Measurements from ENCODE around the gene HSD17B4. TPM values are rescaled to one million over a fixed set of nuclear protein-coding genes. Genes with fewer than 3 reads are reported as not detected.
"Not testable (repeated sequence)": the region's sequence is repeated elsewhere in the genome, so short reads cannot be mapped to it uniquely, and the experiment has no call there.

Gene HSD17B4
- total RNA-seq, 2 experiments from 2014 or later: 94.3 to 111 TPM

DNA sequence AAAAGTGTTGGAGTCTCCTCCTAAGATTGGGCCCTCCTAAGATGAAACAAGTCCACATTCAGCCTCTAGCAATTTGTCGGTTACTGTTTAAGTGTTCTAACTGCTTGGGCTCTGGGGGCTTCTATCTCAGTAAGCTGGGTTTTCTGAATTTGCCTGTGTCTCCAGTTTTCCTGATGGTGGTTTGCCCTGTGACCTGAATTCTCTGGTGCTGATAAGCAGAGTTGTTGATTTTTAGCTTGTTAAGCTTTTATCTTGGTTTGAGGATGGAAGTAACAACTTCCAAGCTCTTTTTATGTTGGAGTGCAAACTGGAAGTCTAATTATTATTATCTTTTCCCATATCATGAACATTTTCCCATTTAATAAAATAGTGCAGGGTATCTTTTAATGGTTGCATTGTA is 30.9 kb downstream of the HSD17B4 start:
- CTCF ChIA-PET: interaction anchor here (1.1 to 1.5 kb wide), 3 partner anchors 13 to 48 kb away, joined by 3 to 5 read pairs (median 3); no protein-coding TSS in a partner anchor
- Mint-ChIP-seq H3K27me3 (no peaks in the 10 kb centered on the region), H3K27ac (no peak overlapping the region), H3K36me3 (ENCODE audit: low read depth) (peaks cover 21% of the 10 kb centered on the region), H3K9me3 (no peaks in the 10 kb centered on the region), H3K4me3 (no peak overlapping the region), H3K4me1 (ENCODE audit: low read depth) (peaks cover 3% of the 10 kb centered on the region)
- intact Hi-C loops (cut with micrococcal nuclease): no loop called here
- no peak for ATAC-seq
- POLR2A ChIA-PET: interaction anchor here (0.9 kb wide), 1 partner anchor 13 kb away, joined by 3 read pairs; no protein-coding TSS in a partner anchor
- TF ChIP-seq, protein P1, sequence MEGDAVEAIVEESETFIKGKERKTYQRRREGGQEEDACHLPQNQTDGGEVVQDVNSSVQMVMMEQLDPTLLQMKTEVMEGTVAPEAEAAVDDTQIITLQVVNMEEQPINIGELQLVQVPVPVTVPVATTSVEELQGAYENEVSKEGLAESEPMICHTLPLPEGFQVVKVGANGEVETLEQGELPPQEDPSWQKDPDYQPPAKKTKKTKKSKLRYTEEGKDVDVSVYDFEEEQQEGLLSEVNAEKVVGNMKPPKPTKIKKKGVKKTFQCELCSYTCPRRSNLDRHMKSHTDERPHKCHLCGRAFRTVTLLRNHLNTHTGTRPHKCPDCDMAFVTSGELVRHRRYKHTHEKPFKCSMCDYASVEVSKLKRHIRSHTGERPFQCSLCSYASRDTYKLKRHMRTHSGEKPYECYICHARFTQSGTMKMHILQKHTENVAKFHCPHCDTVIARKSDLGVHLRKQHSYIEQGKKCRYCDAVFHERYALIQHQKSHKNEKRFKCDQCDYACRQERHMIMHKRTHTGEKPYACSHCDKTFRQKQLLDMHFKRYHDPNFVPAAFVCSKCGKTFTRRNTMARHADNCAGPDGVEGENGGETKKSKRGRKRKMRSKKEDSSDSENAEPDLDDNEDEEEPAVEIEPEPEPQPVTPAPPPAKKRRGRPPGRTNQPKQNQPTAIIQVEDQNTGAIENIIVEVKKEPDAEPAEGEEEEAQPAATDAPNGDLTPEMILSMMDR (IDR thresholded peaks at IDR 0.05): no peak
- DNase-seq: no peak

DNA sequence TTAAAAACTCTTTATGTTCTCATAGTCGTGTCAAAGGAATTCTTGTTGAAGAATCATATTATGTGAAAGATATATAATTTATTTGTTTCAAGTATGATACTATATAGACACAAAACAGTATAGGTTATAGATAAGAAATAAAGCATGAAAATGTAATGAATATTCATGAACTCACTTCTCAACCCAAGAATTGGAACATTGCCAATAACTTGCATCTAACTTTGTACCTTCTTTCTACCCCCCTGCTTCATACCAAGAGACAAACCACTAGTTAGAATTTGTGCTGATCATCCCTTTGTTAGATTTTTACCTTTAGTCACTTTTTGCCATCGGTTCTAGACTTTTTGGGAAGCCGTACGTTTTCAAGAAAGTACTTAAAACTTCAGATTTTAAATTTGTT is 32.6 kb downstream of the HSD17B4 start:
- H3K9me3 Mint-ChIP-seq: no peaks in the 10 kb centered on the region
- peaks cover 3% of the 10 kb centered on the region for H3K4me1 Mint-ChIP-seq (ENCODE audit: low read depth)
- intact Hi-C loops (cut with micrococcal nuclease): no loop called here
- peaks cover 14% of the 10 kb centered on the region for H3K36me3 Mint-ChIP-seq (ENCODE audit: low read depth)
- H3K4me3 Mint-ChIP-seq: no peak overlapping the region
- ChIA-PET POLR2A (no interaction called here), CTCF (interaction anchor here (1.4 kb wide), 1 partner anchor 15 kb away, joined by 4 read pairs; no protein-coding TSS in a partner anchor)
- no peak overlapping the region for H3K27ac Mint-ChIP-seq
- DNase-seq (no peak), ATAC-seq (no peak)
- TF ChIP-seq, protein P1 (IDR thresholded peaks at IDR 0.05): no peak
- no peaks in the 10 kb centered on the region for H3K27me3 Mint-ChIP-seq

DNA sequence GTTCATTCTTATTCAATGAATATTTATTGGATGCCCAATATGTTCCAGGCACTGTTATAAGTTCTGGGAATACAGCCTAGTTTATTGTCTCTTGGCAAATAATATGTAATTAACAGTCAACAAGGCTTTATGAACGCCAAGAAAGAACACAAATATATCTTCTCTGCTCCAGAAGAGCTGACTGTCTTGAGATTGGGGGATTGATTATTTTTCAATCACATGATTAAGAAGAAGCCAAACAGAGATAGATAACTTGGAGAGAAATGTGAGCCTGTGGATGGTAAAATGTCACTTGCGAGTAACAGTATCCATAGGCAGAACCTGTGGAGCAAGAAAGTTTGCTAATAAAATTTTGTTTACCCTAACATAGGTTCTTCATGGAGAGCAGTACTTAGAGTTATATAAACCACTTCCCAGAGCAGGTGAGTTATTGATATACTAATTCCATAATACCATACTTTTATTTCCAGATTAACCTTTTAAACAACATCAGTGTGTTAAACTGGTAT is 49.4 kb downstream of the HSD17B4 start:
- TF ChIP-seq, protein P1 (IDR thresholded peaks at IDR 0.05): no peak
- Mint-ChIP-seq H3K27ac (no peak overlapping the region), H3K9me3 (peaks cover 21% of the 10 kb centered on the region), H3K4me1 (ENCODE audit: low read depth) (no peaks in the 10 kb centered on the region), H3K36me3 (ENCODE audit: low read depth) (peaks cover 43% of the 10 kb centered on the region), H3K4me3 (no peak overlapping the region), H3K27me3 (no peaks in the 10 kb centered on the region)
- ATAC-seq (no peak), DNase-seq (no peak)
- CTCF ChIA-PET: interaction anchor here (1.6 kb wide), 1 partner anchor 9 kb away, joined by 3 read pairs; no protein-coding TSS in a partner anchor
- intact Hi-C loops (cut with micrococcal nuclease): no loop called here
- POLR2A ChIA-PET: no interaction called here

DNA sequence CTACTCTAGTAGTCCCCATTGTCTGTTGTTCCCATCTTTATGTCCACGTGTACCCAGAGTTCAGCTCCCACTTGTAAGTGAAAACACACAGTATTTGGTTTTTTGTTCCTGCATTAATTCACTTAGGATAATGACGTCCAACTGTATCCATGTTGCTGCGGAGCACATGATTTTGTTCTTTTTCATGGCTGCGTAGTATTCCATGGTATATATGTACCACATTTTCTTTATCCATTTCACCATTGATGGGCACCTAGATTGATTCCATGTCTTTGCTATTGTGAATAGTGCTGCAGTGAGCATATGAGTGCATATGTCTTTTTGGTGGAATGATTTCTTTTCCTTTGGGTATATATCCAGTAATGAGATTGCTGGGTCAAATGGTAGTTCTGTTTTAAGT is 51.6 kb downstream of the HSD17B4 start:
- POLR2A ChIA-PET; intact Hi-C loops (cut with micrococcal nuclease); ATAC-seq; H3K4me3 Mint-ChIP-seq; H3K4me1 Mint-ChIP-seq (ENCODE audit: low read depth); CTCF ChIA-PET; DNase-seq; H3K27ac Mint-ChIP-seq; H3K27me3 Mint-ChIP-seq: not testable (repeated sequence)
- Mint-ChIP-seq H3K36me3 (ENCODE audit: low read depth) (peaks cover 45% of the 10 kb centered on the region), H3K9me3 (peaks cover 21% of the 10 kb centered on the region)

DNA sequence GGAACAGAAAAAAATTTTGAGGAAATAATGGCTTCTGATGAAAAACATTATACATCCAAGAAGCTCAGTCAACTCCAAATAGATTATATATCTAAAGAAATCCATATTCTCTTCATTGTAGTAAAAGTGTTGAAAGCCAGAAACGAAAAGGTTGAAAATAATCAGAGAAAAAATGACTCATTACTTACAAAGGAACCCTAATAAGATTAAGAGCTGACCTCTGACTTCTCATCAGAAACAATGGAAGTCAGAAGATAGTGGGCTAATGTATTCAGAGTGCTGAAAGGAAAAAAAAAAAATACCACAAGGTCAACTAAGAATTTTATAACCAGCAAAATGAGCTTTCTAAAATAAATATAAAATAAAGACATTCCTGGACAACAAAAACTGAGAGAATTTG is 60.0 kb downstream of the HSD17B4 start:
- intact Hi-C loops (cut with micrococcal nuclease): no loop called here
- TF ChIP-seq, protein P1 (IDR thresholded peaks at IDR 0.05): no peak
- ATAC-seq: no peak
- Mint-ChIP-seq H3K9me3 (no peaks in the 10 kb centered on the region), H3K27ac (no peak overlapping the region), H3K4me3 (no peak overlapping the region), H3K36me3 (ENCODE audit: low read depth) (peaks cover 38% of the 10 kb centered on the region), H3K4me1 (ENCODE audit: low read depth) (no peaks in the 10 kb centered on the region), H3K27me3 (no peaks in the 10 kb centered on the region)
- DNase-seq: no peak
- ChIA-PET CTCF (interaction anchor here (1.5 to 1.6 kb wide), 2 partner anchors 24 to 29 kb away, joined by 3 to 5 read pairs; no protein-coding TSS in a partner anchor), POLR2A (no interaction called here)

All from activated CD8-positive, alpha-beta T cell treated with anti-CD3 and anti-CD28 coated beads for 36 hours (primary cell).